Measurements from ENCODE around the gene ZNF687.

DNA sequence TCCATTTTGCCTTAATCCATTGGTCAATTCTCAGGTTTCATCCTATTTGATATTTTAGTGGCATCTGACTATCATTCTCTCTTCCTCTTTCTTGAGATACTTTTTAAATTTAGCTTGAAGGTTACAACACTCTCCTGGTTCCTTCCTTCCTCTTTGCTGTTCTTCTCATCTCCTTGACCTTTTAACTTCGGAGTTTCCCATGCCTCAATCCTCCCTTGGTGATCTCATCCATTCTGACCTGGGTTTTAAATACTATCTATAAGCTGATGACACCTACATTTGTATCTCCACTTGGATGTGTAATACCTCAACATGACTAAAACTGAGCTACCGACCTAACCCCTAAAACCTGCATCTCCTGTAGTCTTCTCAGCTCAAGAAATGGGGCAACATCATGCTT, 4.8 kb upstream of the ZNF687 start:
- TF ChIP-seq POLR2AphosphoS5 (IDR thresholded peaks at IDR 0.05; ENCODE audit: low read depth, low read length) (no peak), TCF7L2 (IDR thresholded peaks at IDR 0.05; ENCODE audit: low read depth, low read length) (no peak), SIN3A (IDR thresholded peaks at IDR 0.05; ENCODE audit: borderline replicate concordance, insufficient read depth, low read depth, low read length) (no peak)
- TF ChIP-seq, protein P1, sequence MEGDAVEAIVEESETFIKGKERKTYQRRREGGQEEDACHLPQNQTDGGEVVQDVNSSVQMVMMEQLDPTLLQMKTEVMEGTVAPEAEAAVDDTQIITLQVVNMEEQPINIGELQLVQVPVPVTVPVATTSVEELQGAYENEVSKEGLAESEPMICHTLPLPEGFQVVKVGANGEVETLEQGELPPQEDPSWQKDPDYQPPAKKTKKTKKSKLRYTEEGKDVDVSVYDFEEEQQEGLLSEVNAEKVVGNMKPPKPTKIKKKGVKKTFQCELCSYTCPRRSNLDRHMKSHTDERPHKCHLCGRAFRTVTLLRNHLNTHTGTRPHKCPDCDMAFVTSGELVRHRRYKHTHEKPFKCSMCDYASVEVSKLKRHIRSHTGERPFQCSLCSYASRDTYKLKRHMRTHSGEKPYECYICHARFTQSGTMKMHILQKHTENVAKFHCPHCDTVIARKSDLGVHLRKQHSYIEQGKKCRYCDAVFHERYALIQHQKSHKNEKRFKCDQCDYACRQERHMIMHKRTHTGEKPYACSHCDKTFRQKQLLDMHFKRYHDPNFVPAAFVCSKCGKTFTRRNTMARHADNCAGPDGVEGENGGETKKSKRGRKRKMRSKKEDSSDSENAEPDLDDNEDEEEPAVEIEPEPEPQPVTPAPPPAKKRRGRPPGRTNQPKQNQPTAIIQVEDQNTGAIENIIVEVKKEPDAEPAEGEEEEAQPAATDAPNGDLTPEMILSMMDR (IDR thresholded peaks at IDR 0.05): no peak
- TF ChIP-seq, protein P2, sequence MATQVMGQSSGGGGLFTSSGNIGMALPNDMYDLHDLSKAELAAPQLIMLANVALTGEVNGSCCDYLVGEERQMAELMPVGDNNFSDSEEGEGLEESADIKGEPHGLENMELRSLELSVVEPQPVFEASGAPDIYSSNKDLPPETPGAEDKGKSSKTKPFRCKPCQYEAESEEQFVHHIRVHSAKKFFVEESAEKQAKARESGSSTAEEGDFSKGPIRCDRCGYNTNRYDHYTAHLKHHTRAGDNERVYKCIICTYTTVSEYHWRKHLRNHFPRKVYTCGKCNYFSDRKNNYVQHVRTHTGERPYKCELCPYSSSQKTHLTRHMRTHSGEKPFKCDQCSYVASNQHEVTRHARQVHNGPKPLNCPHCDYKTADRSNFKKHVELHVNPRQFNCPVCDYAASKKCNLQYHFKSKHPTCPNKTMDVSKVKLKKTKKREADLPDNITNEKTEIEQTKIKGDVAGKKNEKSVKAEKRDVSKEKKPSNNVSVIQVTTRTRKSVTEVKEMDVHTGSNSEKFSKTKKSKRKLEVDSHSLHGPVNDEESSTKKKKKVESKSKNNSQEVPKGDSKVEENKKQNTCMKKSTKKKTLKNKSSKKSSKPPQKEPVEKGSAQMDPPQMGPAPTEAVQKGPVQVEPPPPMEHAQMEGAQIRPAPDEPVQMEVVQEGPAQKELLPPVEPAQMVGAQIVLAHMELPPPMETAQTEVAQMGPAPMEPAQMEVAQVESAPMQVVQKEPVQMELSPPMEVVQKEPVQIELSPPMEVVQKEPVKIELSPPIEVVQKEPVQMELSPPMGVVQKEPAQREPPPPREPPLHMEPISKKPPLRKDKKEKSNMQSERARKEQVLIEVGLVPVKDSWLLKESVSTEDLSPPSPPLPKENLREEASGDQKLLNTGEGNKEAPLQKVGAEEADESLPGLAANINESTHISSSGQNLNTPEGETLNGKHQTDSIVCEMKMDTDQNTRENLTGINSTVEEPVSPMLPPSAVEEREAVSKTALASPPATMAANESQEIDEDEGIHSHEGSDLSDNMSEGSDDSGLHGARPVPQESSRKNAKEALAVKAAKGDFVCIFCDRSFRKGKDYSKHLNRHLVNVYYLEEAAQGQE (IDR thresholded peaks at IDR 0.05; ENCODE audit: insufficient read depth in 1 of 2, low read depth in 2 of 2, low read length in 1 of 2): no peak

All from Panc1 (cell line).